Testis (tissue), 3 donors: Measurements from ENCODE around the gene LYPD6. TPM values are rescaled to one million over a fixed set of nuclear protein-coding genes. Genes with fewer than 3 reads are reported as not detected.

Experiments
- DNase-seq: peaks from one replicate; pipeline ENCODE4 v3.0.0-alpha.2; 2019
- H3K27ac ChIP-seq, 2 donors: fragments of 200-600 bp; sonication (generic); one replicate each; pipeline ENCODE4 v1.5.1; 2019
- H3K27me3 ChIP-seq: fragments of 200-600 bp; sonication (generic); one replicate; pipeline ENCODE4 v1.5.1; 2019
- H3K36me3 ChIP-seq: fragments of 200-600 bp; sonication (generic); one replicate; pipeline ENCODE4 v1.5.1; 2017; ENCODE audit warnings: low read depth; ENCODE audit errors: missing control alignments
- H3K4me1 ChIP-seq: fragments of 200-600 bp; sonication (generic); one replicate; pipeline ENCODE4 v1.5.1; 2019
- H3K4me3 ChIP-seq, 2 donors: fragments of 200-600 bp; sonication (generic); one replicate each; pipeline ENCODE4 v1.5.1; 2017 to 2019
- H3K9me3 ChIP-seq: fragments of 200-600 bp; sonication (generic); one replicate; pipeline ENCODE4 v1.5.1; 2017
- CTCF ChIP-seq, 3 experiments: fragments of 450-650 bp in 2 of 3; fragments of 200-600 bp in 1 of 3; sonication (generic) in 1 of 3; IDR thresholded peaks; one replicate each; pipeline ENCODE4 v1.5.1; 2016 to 2019; ENCODE audit warnings: antibody characterized with exemption in 3 of 3, mild to moderate bottlenecking in 2 of 3, moderate library complexity in 1 of 3
- POLR2A ChIP-seq: fragments of 450-650 bp; IDR thresholded peaks from one replicate; pipeline ENCODE4 v1.6.1; 2017; ENCODE audit warnings: antibody characterized with exemption, mild to moderate bottlenecking, moderate library complexity
- WGBS, 2 donors: methylation state at CpG; one replicate each; pipeline ENCODE4 v1.1.5; 2018; 5-methylcytosine and 5-hydroxymethylcytosine counted together
- intact Hi-C: fragments of 100-400 bp; cut with DNase I; formaldehyde crosslinking; loops from one replicate; pipeline ENCODE4 v1.15.1; 2023; ENCODE audit warnings: low total_unique reads
- polyA plus RNA-seq: library from polyadenylated mRNA; stranded (reverse); fragments of 350-450 nt; fragmentation: Illumina TruSeq; extraction: RNeasy Lipid Tissue Mini Kit (QIAGEN cat#74804); gene quantifications from one replicate; pipeline ENCODE4 v1.2.3, GENCODE V29; 2014; ENCODE audit warnings: low read depth, low replicate concordance; ENCODE audit not compliant: insufficient read depth
- total RNA-seq, 2 donors: library from RNA; depleted of rRNA; stranded (reverse); fragments of >200 nt; gene quantifications; one replicate each; pipeline ENCODE4 v1.2.3, GENCODE V29; 2016

Gene LYPD6
- total and polyA plus RNA-seq, 3 donors from 2014 or later = 6.8 to 10.2 (median 6.9) TPM

DNA sequence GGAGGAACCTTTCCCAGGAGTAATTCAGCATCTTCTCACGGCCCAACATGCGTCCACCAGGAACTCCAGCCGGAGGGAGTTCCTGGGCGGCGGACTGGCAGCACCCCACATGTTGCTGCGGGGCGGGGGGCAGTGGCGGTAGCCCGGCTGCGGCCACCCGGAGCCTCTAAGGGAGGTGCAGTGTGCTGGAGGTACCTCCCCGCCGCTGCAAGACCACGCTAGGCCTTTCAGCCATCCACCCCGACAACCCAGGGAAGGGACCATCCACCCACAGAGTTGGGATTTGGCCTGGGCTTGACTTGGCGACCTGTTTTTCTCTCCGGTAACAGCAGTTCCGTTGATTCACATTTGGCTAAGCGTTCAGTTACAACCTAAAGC, 625 bp downstream of the LYPD6 start:
- Histone ChIP-seq H3K9me3 (no peaks in the 10 kb centered on the region), H3K27me3 (no peaks in the 10 kb centered on the region), H3K4me3 (peak overlapping the region; percentile 59 to 75), H3K36me3 (no peaks in the 10 kb centered on the region), H3K4me1 (no peaks in the 10 kb centered on the region), H3K27ac (no peak overlapping the region)
- DNase-seq = no peak
- no peak for TF ChIP-seq POLR2A
- no peak for TF ChIP-seq CTCF (IDR thresholded peaks at IDR 0.05)
- WGBS, 2 donors = 4% methylated on average over 19 of the region's 19 CpGs; no CpG with 5 or more reads in 1 of the 2 donors
- intact Hi-C loops = no loop called here

DNA sequence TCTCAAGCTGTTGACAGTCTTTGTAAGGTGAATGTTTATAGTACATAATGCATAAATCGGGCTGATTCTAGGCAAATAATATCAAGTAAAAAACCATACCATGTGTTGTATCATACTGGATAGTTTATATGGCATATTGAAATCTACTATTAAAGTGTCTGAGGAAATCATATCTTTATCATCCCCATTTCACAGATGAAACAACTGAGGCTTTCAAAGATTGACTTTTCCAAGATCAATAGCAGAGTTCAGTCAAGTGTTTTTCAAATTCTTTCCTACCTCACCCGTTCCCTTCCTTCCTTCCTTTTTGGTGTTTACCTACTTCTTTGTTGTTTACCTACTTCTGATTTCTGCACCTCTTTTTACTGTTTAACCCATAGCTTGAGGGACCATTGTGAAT, 2.0 kb downstream of the LYPD6 start:
- no peaks in the 10 kb centered on the region for H3K27me3 ChIP-seq
- no peaks in the 10 kb centered on the region for H3K36me3 ChIP-seq
- H3K9me3 ChIP-seq = no peaks in the 10 kb centered on the region
- H3K4me1 ChIP-seq = no peaks in the 10 kb centered on the region
- TF ChIP-seq POLR2A (no peak), CTCF (IDR thresholded peaks at IDR 0.05) (no peak)
- no peak for DNase-seq
- 69 to 71% methylated on average over 2 of the region's 2 CpGs for WGBS, 2 donors
- H3K4me3 ChIP-seq = no peak overlapping the region
- H3K27ac ChIP-seq = no peak overlapping the region
- intact Hi-C loops = no loop called here

DNA sequence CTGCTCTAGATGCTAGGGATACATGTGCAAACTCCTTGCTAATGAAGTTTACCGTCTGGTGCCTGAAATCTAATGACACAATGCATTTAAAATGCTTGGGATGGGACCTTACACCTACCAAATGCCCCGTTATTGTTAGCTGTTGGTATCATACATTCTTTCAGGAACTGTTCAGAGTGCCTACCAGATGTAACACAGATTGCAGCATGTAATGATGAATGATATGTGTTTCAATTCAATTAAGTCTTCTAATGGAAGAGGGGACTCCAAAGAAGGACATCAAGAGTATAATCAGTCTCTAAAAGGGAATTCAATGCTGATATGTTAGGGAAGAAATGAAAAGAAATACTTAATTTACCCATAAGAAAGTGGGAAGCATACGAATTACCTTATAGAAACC, 3.2 kb downstream of the LYPD6 start:
- H3K4me1 ChIP-seq = no peaks in the 10 kb centered on the region
- no peak for DNase-seq
- intact Hi-C loops = no loop called here
- no peaks in the 10 kb centered on the region for H3K27me3 ChIP-seq
- 87 to 88% methylated on average over 3 of the region's 3 CpGs for WGBS, 2 donors
- H3K27ac ChIP-seq = no peak overlapping the region
- no peaks in the 10 kb centered on the region for H3K9me3 ChIP-seq
- no peak for TF ChIP-seq POLR2A
- no peak for TF ChIP-seq CTCF (IDR thresholded peaks at IDR 0.05)
- H3K36me3 ChIP-seq = no peaks in the 10 kb centered on the region
- no peak overlapping the region for H3K4me3 ChIP-seq

DNA sequence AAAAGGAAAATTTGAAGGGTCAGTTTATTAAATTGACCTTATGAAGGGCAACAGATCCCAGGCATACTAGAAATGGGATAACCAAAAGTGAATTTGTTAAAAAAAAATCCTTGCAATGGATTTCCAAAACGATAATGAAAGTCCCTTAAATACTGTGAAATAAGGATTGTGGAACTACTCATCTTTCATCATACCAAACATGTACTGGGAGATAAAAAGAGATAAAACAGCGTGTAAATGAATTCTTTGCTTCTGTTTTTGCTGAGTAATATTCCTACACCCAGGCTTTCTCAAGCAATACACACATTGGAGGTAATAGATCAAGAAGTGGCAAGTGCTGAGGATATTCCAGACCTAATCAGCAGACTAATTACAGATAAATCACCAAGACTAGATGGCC, 3.8 kb downstream of the LYPD6 start:
- TF ChIP-seq CTCF (IDR thresholded peaks at IDR 0.05) = no peak
- Histone ChIP-seq H3K27ac (no peak overlapping the region), H3K27me3 (no peaks in the 10 kb centered on the region), H3K4me3 (no peak overlapping the region), H3K4me1 (no peaks in the 10 kb centered on the region), H3K9me3 (no peaks in the 10 kb centered on the region), H3K36me3 (no peaks in the 10 kb centered on the region)
- intact Hi-C loops = no loop called here
- 84 to 85% methylated on average over 2 of the region's 2 CpGs for WGBS, 2 donors
- no peak for DNase-seq

- TF ChIP-seq POLR2A = no peak
- TF ChIP-seq CTCF (IDR thresholded peaks at IDR 0.05) = no peak
- WGBS, 2 donors = 50 to 70% methylated on average over 1 to 2 of the region's 2 CpGs
- H3K4me3 ChIP-seq = no peak overlapping the region
- no peaks in the 10 kb centered on the region for H3K27me3 ChIP-seq
- H3K9me3 ChIP-seq = no peaks in the 10 kb centered on the region
- H3K4me1 ChIP-seq = no peaks in the 10 kb centered on the region
- no peak overlapping the region for H3K27ac ChIP-seq
- H3K36me3 ChIP-seq = no peaks in the 10 kb centered on the region
- no peak for DNase-seq
- intact Hi-C loops = no loop called here
These were observed 8.9 kb downstream of the LYPD6 start for GRCh38 chr2:149339324-149339723.
